Mesendoderm (in vitro differentiated cells): ENCODE measurements around the gene WASF2.
"Not testable (repeated sequence)": the region's sequence is repeated elsewhere in the genome, so short reads cannot be mapped to it uniquely, and the experiment has no call there.

Source experiments
- DNase-seq: peaks from one replicate; pipeline ENCODE4 v3.0.0; 2013
- H2AK5ac ChIP-seq: 2 replicates; pipeline ENCODE4 v1.6.1; 2013; ENCODE audit warnings: low read length, inconsistent platforms
- H2BK120ac ChIP-seq: 2 replicates; pipeline ENCODE4 v1.6.1; 2013; ENCODE audit warnings: low read depth, mild to moderate bottlenecking, low read length, moderate library complexity, mixed read lengths
- H2BK15ac ChIP-seq: replicated peaks from 2 replicates; pipeline ENCODE4 v1.6.1; 2013; ENCODE audit warnings: low read depth, mild to moderate bottlenecking, moderate library complexity
- H2BK5ac ChIP-seq: 2 replicates; pipeline ENCODE4 v1.6.1; 2013; ENCODE audit warnings: low read length, inconsistent platforms
- H3K18ac ChIP-seq: 2 replicates; pipeline ENCODE4 v1.6.1; 2013; ENCODE audit warnings: mild to moderate bottlenecking, low read length, mixed read lengths
- H3K23ac ChIP-seq: one replicate; pipeline ENCODE4 v1.6.1; 2013; ENCODE audit warnings: low read length
- H3K27ac ChIP-seq: 2 replicates; pipeline ENCODE4 v1.5.1; 2013; ENCODE audit warnings: low read depth, mild to moderate bottlenecking, inconsistent platforms, low read length, moderate library complexity
- H3K27me3 ChIP-seq: 2 replicates; pipeline ENCODE4 v1.6.1; 2013; ENCODE audit warnings: low read length, control low read depth, mild to moderate bottlenecking, inconsistent platforms; ENCODE audit not compliant: insufficient read depth, poor library complexity
- H3K36me3 ChIP-seq: 2 replicates; pipeline ENCODE4 v1.6.1; 2013; ENCODE audit warnings: low read length, inconsistent platforms; ENCODE audit not compliant: control insufficient read depth, insufficient read depth
- H3K4ac ChIP-seq: one replicate; pipeline ENCODE4 v1.6.1; 2013; ENCODE audit warnings: low read depth, mild to moderate bottlenecking, low read length, moderate library complexity
- H3K4me1 ChIP-seq: 2 replicates; pipeline ENCODE4 v1.6.1; 2013; ENCODE audit warnings: low read depth, low read length, inconsistent platforms; ENCODE audit not compliant: control insufficient read depth
- H3K4me2 ChIP-seq: 2 replicates; pipeline ENCODE4 v1.6.1; 2013; ENCODE audit warnings: low read length
- H3K4me3 ChIP-seq: 2 replicates; pipeline ENCODE4 v1.5.1; 2013; ENCODE audit warnings: mild to moderate bottlenecking, low read length
- H3K56ac ChIP-seq: one replicate; pipeline ENCODE4 v1.6.1; 2013; ENCODE audit warnings: low read length
- H3K79me1 ChIP-seq: 2 replicates; pipeline ENCODE4 v1.6.1; 2013; ENCODE audit warnings: low read length, inconsistent platforms
- H3K79me2 ChIP-seq: 2 replicates; pipeline ENCODE4 v1.6.1; 2013; ENCODE audit warnings: mild to moderate bottlenecking, low read length; ENCODE audit not compliant: control insufficient read depth, insufficient read depth
- H3K9ac ChIP-seq: 2 replicates; pipeline ENCODE4 v1.6.1; 2013; ENCODE audit warnings: low read length, inconsistent platforms
- H4K5ac ChIP-seq: one replicate; pipeline ENCODE4 v1.6.1; 2013; ENCODE audit warnings: low read length
- H4K8ac ChIP-seq: one replicate; pipeline ENCODE4 v1.6.1; 2013; ENCODE audit warnings: low read depth, mild to moderate bottlenecking, control low read depth, low read length, moderate library complexity
- WGBS: extraction: QIAGEN DNeasy Blood & Tissue Kit; methylation state at CpG from one replicate; pipeline ENCODE4 v1.1.7; 2013; ENCODE audit warnings: low lambda C conversion rate, missing lambda C conversion rate; ENCODE audit not compliant: insufficient coverage; ENCODE audit errors: extremely low coverage; 5-methylcytosine and 5-hydroxymethylcytosine counted together

Gene WASF2

GRCh38 chr1:27406362-27406680 lies 83.6 kb downstream of the WASF2 start:
- Histone ChIP-seq H2AK5ac (no peak overlapping the region), H3K9ac (peak overlapping the region; percentile 53), H3K79me1 (no peaks in the 10 kb centered on the region), H3K4me2 (no peak overlapping the region), H2BK5ac (no peak overlapping the region), H3K27me3 (no peaks in the 10 kb centered on the region), H3K18ac (no peak overlapping the region), H2BK15ac (no peak overlapping the region), H4K8ac (no peak overlapping the region), H3K4me1 (peaks cover 4% of the 10 kb centered on the region), H3K27ac (peak overlapping the region; percentile 69), H3K4me3 (no peak overlapping the region), H4K5ac (no peak overlapping the region), H3K4ac (no peak overlapping the region), H3K23ac (no peak overlapping the region), H3K79me2 (no peaks in the 10 kb centered on the region), H2BK120ac (no peak overlapping the region), H3K36me3 (peaks cover 8% of the 10 kb centered on the region), H3K56ac (peak overlapping the region; percentile 73)
- DNase-seq, result no peak
- no CpG with 5 or more reads among the region's 4 CpGs for WGBS

DNA sequence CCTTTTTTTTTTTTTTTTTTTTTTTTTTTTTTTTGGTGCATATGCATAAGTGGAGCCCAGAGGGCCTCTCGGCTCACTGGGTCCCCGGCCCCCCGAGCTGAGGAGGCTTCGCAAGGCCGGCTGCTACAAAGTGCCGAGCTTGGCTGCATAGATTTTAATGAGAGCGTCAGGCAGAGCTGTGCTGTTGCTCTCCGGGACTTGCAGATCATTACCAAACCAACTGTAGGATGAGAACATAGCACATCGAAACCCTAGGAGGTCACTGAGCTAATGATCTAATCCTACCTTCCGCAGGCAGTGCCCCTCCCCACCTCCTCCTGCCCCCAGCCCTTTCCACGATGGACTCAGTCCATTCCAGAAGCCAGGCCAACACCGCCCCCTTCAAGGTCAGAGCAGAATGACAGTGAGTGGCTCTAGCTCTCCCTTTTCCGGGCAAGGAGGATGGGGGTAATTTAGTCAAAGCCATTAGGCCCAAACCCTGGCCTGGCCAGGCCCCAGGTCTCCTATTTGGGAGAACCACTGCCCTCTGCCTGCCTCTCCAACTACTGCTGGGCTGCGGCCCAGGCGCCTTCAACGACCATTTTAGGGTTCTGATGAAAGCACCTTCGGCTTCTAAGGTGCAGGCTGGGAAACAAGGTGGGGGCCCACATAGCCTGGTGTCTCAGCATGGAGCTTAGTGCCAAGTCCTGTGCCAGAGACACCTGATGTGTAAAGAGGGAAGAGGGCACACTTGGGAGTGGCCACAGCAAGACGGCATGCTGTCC lies 84.2 kb downstream of the WASF2 start:
- peak overlapping the region; percentile 69 for H3K27ac ChIP-seq
- H3K4me1 ChIP-seq, H3K36me3 ChIP-seq: not testable (repeated sequence)

GRCh38 chr1:27405074-27405473 lies 84.9 kb downstream of the WASF2 start:
- no peak overlapping the region for H3K4me2 ChIP-seq
- no CpG with 5 or more reads among the region's 13 CpGs for WGBS

More for the DNA sequence above, 84.2 kb downstream of the WASF2 start:
- peak; percentile 92 for DNase-seq
- not testable (repeated sequence) for H2AK5ac ChIP-seq, H3K18ac ChIP-seq, H4K5ac ChIP-seq, H3K23ac ChIP-seq, H3K27me3 ChIP-seq, H2BK15ac ChIP-seq, H3K4ac ChIP-seq, H3K79me2 ChIP-seq, H3K79me1 ChIP-seq, H2BK5ac ChIP-seq, H3K4me3 ChIP-seq, H4K8ac ChIP-seq, H2BK120ac ChIP-seq, H3K4me2 ChIP-seq
- no CpG with 5 or more reads among the region's 18 CpGs for WGBS
- Histone ChIP-seq H3K56ac (peak overlapping the region; percentile 73), H3K9ac (peak overlapping the region; percentile 53)

GRCh38 chr1:27403931-27404330 lies 86.0 kb downstream of the WASF2 start:
- no peaks in the 10 kb centered on the region for H3K27me3 ChIP-seq
- H2BK120ac ChIP-seq, result no peak overlapping the region
- no peak overlapping the region for H2BK5ac ChIP-seq
- peaks cover 4% of the 10 kb centered on the region for H3K4me1 ChIP-seq
- H2BK15ac ChIP-seq, result no peak overlapping the region
- H2AK5ac ChIP-seq, result no peak overlapping the region
- no peak overlapping the region for H3K4me3 ChIP-seq
- H3K23ac ChIP-seq, result no peak overlapping the region
- H3K36me3 ChIP-seq, result peaks cover 2% of the 10 kb centered on the region
- peak overlapping the region; percentile 53 for H3K56ac ChIP-seq
- H3K4me2 ChIP-seq, result no peak overlapping the region
- no peak overlapping the region for H3K9ac ChIP-seq
- H3K79me2 ChIP-seq, result no peaks in the 10 kb centered on the region
- H4K5ac ChIP-seq, result no peak overlapping the region
- H3K27ac ChIP-seq, result peak overlapping the region; percentile 16
- no peak overlapping the region for H3K18ac ChIP-seq
- no peak overlapping the region for H3K4ac ChIP-seq
- no peak for DNase-seq
- no peak overlapping the region for H4K8ac ChIP-seq
- no peaks in the 10 kb centered on the region for H3K79me1 ChIP-seq

More at GRCh38 chr1:27405074-27405473, 84.9 kb downstream of the WASF2 start:
- Histone ChIP-seq H3K36me3 (peaks cover 2% of the 10 kb centered on the region), H2BK5ac (no peak overlapping the region), H4K5ac (no peak overlapping the region), H4K8ac (no peak overlapping the region), H2AK5ac (no peak overlapping the region), H3K9ac (peak overlapping the region; percentile 16), H3K18ac (peak overlapping the region; percentile 9), H3K56ac (peak overlapping the region; percentile 36), H3K79me2 (no peaks in the 10 kb centered on the region), H3K79me1 (no peaks in the 10 kb centered on the region), H3K4me1 (peaks cover 4% of the 10 kb centered on the region), H2BK15ac (no peak overlapping the region), H3K23ac (no peak overlapping the region), H2BK120ac (no peak overlapping the region), H3K27me3 (no peaks in the 10 kb centered on the region), H3K27ac (peak overlapping the region; percentile 32), H3K4ac (peak overlapping the region; percentile 5), H3K4me3 (no peak overlapping the region)
- DNase-seq, result peak; percentile 93

DNA sequence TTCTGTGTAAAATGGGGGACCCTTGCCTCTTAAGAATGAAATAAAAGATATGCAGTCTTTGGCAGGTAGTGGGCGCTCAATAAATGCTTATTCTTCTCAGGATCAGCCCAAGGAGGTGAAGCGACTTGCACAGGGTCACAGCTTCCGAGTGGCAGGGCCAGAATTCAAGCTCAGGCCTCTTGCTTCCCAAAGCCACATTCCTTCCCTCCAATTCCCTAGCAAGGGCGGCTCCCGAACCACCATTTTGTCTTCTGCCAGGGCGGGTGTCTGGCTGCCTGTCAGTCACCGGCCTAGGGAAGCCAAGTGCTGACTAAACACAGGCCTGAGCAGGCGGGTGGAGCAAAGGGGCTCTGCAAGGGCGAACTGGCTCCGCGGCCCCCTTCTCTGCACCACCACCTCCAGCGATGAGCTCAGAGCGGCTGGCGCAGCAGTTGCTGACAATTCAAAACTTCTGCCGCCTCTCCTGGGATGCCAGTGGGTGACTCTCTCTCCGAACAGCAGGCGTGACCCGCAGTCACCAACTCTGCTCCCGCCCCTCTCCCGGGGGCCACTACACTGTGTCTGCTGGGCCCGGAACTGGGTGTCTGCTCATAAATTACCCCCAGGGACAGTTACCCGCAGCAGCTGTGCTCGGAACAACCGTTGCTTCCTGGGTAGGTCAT lies 86.8 kb downstream of the WASF2 start:
- DNase-seq, result peak; percentile 84
- no peak overlapping the region for H3K4me2 ChIP-seq
- no peaks in the 10 kb centered on the region for H3K27me3 ChIP-seq
- no peak overlapping the region for H4K8ac ChIP-seq
- peak overlapping the region; percentile 18 for H3K9ac ChIP-seq
- H3K79me2 ChIP-seq, result no peaks in the 10 kb centered on the region
- H3K36me3 ChIP-seq, result no peaks in the 10 kb centered on the region
- H2BK5ac ChIP-seq, result no peak overlapping the region
- no peak overlapping the region for H2AK5ac ChIP-seq
- no peak overlapping the region for H3K18ac ChIP-seq
- no peak overlapping the region for H4K5ac ChIP-seq
- H3K27ac ChIP-seq, result peak overlapping the region; percentile 16
- peaks cover 4% of the 10 kb centered on the region for H3K4me1 ChIP-seq
- H2BK120ac ChIP-seq, result no peak overlapping the region
- no peak overlapping the region for H2BK15ac ChIP-seq
- peak overlapping the region; percentile 53 for H3K56ac ChIP-seq
- no peak overlapping the region for H3K4me3 ChIP-seq
- H3K4ac ChIP-seq, result peak overlapping the region; percentile 58
- H3K79me1 ChIP-seq, result no peaks in the 10 kb centered on the region
- WGBS, result no CpG with 5 or more reads among the region's 24 CpGs
- no peak overlapping the region for H3K23ac ChIP-seq
